ENCODE measurements around the gene GPRC5D.
A peak's percentile ranks its signal among the peaks of the same experiment; 100 is the strongest.

Gene GPRC5D

DNA sequence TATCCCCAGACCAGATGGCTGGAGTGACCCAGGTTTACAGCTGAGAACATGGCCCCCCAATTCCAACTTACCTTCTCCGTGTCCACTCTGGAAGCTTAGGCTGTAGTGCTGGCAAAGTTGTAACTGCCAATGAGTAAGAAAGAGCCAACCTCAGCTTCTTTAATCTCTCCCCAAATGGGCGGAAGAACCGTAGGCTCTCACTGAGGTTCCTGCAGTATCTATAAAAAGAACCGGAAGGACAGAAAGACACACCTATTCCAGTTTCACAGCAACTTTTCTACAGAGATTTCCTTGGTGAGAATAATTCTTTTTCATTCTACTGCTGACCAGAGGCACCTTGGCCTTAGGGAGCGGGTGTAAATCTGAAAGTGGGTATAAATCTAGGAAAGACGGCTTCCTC lies at the start of gene GPRC5D:
Gene GPRC5D (minus strand): TSS at position 135 of the 400 bp plus-strand sequence. CDS start 1,786 bp downstream, outside the sequence.
- in situ Hi-C loops (cut with HindIII; ENCODE audit: low sequenced_read_pairs): no loop called here
- TF ChIP-seq, protein P1, sequence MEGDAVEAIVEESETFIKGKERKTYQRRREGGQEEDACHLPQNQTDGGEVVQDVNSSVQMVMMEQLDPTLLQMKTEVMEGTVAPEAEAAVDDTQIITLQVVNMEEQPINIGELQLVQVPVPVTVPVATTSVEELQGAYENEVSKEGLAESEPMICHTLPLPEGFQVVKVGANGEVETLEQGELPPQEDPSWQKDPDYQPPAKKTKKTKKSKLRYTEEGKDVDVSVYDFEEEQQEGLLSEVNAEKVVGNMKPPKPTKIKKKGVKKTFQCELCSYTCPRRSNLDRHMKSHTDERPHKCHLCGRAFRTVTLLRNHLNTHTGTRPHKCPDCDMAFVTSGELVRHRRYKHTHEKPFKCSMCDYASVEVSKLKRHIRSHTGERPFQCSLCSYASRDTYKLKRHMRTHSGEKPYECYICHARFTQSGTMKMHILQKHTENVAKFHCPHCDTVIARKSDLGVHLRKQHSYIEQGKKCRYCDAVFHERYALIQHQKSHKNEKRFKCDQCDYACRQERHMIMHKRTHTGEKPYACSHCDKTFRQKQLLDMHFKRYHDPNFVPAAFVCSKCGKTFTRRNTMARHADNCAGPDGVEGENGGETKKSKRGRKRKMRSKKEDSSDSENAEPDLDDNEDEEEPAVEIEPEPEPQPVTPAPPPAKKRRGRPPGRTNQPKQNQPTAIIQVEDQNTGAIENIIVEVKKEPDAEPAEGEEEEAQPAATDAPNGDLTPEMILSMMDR (IDR thresholded peaks at IDR 0.05; ENCODE audit: low read depth, low read length, missing control alignments): no peak
- H3K4me3 ChIP-seq (ENCODE audit: low read depth, low read length): no peak within 1 kb of the TSS
- no peak for DNase-seq (ENCODE audit: low read depth)

DNA sequence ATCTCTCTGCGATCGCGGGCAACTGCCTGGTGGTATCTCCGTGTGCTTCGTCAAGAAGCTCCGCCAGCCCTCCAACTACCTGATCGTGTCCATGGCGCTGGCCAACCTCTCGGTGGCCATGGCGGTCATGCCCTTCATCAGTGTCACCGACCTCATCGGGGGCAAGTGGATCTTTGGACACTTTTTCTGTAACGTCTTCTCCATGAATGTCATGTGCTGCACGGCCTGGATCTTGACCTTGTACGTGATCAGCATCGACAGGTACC lies 49.7 kb upstream of the GPRC5D start:
- in situ Hi-C loops (cut with HindIII; ENCODE audit: low sequenced_read_pairs): no loop called here
- TF ChIP-seq, protein P1 (IDR thresholded peaks at IDR 0.05; ENCODE audit: low read depth, low read length, missing control alignments): no peak

DNA sequence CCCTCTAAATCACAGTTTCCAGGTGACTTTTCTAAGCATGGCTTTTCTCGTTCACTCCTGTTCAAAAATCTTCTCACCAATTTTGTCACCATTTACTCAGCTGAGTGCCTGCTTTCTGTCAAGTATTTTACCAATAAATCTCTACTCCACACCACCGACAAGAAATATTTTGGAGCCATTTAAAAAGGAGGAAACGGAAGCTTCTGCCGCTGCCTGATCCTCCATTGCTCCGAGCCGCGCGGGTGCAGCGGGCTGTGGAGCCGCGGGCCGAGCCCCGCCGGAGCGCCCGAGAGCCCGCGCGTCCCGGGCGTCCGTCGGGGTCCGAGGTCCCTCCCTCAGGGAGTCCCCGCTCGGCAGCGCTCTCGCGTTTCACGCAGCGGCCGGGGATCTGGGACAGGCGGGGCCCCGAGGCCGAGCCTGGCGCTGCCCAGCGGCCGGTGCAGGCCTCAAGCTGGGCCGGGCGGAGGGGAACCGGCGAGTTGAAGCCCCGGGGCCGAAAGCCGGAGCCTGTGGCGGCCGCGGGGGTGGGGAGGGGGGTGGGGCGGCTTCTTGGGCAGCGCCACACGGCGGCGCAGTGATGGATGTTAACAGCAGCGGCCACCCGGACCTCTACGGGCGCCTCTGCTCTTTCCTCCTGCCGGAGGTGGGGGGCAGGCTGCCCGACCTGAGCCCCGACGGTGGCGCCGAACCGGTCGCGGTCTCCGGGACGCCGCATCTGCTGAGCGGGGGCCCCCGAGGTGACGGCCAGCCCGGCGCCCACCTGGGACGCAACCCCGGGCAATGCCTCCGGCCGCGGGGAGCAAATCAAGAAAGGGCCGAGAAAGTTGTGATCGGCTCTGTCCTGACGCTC lies 49.2 kb upstream of the GPRC5D start:
- TF ChIP-seq, protein P1 (IDR thresholded peaks at IDR 0.05; ENCODE audit: low read depth, low read length, missing control alignments): peak; percentile 18
- H3K4me3 ChIP-seq (ENCODE audit: low read depth, low read length): peak overlapping the region; percentile 54
- in situ Hi-C loops (cut with HindIII; ENCODE audit: low sequenced_read_pairs): no loop called here
- DNase-seq (ENCODE audit: low read depth): no peak

More for the DNA sequence above, 49.7 kb upstream of the GPRC5D start:
- peak overlapping the region; percentile 54 for H3K4me3 ChIP-seq (ENCODE audit: low read depth, low read length)
- DNase-seq (ENCODE audit: low read depth): no peak

DNA sequence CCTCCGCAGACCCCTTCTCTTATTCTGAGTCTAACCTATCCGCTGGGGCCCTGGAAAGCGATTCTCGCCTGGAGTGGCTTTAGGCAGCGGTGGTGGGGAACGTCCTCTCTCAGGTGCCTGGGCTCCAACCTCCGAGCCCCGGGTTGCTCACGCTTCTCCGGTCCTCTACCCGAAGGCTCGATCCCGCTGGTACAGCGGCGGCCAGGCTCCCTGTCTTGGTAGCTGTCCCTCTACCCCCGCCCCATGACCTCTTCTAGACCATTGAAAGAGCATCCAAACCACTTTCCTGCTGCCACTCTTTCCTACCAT lies 48.6 kb upstream of the GPRC5D start:
- in situ Hi-C loops (cut with HindIII; ENCODE audit: low sequenced_read_pairs): no loop called here

DNA sequence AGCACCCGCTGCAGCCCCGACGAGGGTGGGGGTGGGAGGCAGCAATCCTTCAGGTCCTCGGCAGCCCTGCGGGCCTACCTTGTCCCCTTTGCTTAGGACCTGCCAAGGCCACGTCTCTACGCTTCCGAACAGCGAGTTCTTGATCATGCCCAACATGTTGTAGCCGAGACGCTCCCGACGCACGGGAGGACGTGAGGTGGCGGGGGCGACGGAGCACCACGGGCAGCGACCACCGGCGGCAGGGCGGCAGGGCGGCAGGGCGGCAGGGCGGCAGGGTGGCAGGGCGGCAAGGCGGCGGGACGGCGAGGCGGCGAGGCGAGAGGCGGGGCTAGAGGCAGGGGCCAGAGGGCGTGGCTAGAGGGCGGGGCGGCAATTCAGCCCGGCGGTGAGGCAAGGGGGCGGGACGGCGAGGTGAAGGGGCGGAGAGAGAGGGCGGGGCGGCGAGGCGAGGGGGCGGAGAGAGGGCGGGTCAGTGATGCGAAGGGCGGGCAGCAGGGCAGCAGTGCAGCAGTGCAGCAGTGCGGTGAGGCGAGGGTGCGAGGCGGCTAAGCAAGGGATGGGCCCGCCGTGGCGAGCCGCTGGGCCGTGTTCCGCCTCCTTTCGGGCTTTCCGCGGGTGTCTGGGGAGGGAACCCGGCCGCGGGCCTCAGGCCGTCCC lies 48.1 kb upstream of the GPRC5D start, which contains the start of gene HEBP1:
Gene HEBP1 (minus strand): TSS at position 307 of the 657 bp plus-strand sequence. CDS start 151 bp downstream, at position 156.
- peak within 1 kb of the TSS; percentile 75 for H3K4me3 ChIP-seq (ENCODE audit: low read depth, low read length)
- TF ChIP-seq, protein P1 (IDR thresholded peaks at IDR 0.05; ENCODE audit: low read depth, low read length, missing control alignments): no peak
- in situ Hi-C loops (cut with HindIII; ENCODE audit: low sequenced_read_pairs): no loop called here
- DNase-seq (ENCODE audit: low read depth): peak; percentile 55

More for the DNA sequence above, 48.6 kb upstream of the GPRC5D start:
- DNase-seq (ENCODE audit: low read depth): no peak
- TF ChIP-seq, protein P1 (IDR thresholded peaks at IDR 0.05; ENCODE audit: low read depth, low read length, missing control alignments): no peak
- H3K4me3 ChIP-seq (ENCODE audit: low read depth, low read length): peak overlapping the region; percentile 54

DNA sequence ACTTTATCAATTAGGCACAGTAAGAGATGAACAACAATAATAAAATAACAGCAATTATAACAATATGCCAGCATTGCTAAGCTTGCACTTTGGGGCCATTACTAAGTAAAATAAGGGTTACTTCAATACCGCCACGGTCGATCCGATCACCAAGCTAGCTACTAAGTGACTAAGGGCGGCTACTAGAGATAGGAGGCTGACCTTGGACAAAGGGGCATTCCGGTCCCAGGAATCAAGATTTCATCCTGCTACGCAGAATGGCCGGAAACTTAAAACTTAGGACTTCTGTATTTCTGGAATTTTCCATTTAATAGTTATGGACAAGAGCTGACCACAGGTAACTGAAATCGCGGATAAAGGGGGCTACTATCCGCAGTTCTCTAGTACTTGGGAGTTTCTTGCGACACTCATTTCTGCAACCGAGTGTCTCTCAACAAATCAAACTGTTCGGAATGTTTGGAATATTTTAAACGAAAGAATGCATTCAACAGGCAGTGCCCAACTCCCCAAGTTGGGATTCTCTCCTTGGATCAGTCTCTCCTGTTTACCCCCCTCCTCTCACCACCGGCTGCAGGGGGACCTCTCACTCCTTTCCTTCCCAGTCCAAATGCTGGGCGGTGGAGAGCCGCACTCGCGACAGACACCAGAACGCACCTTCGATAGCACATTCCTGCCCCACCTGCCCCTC lies 47.4 kb upstream of the GPRC5D start:
- no peak for DNase-seq (ENCODE audit: low read depth)
- in situ Hi-C loops (cut with HindIII; ENCODE audit: low sequenced_read_pairs): no loop called here
- TF ChIP-seq, protein P1 (IDR thresholded peaks at IDR 0.05; ENCODE audit: low read depth, low read length, missing control alignments): peak; percentile 7
- peak overlapping the region; percentile 75 for H3K4me3 ChIP-seq (ENCODE audit: low read depth, low read length)
